DOHH2 (cell line): ENCODE data around the gene COPZ2.
"Not testable (repeated sequence)": the region's sequence is repeated elsewhere in the genome, so short reads cannot be mapped to it uniquely, and the experiment has no call there.

Experiments used
- H3F3A ChIP-seq: fragments of 200-600 bp; sonication (generic), shearing (Covaris generic); 2 replicates; pipeline ENCODE4 v1.6.0; 2016; ENCODE audit warnings: antibody characterized with exemption, mild to moderate bottlenecking; ENCODE audit not compliant: control insufficient read depth, insufficient read depth
- H3K27ac ChIP-seq: fragments of 200-600 bp; sonication (generic); 2 replicates; pipeline ENCODE4 v1.5.1; 2014; ENCODE audit warnings: low read depth, mild to moderate bottlenecking, low read length, moderate library complexity
- H3K27me3 ChIP-seq: fragments of 200-600 bp; sonication (generic); 2 replicates; pipeline ENCODE4 v1.6.1; 2014; ENCODE audit warnings: mild to moderate bottlenecking, low read length, mixed read lengths; ENCODE audit not compliant: control insufficient read depth
- H3K36me3 ChIP-seq: fragments of 200-600 bp; sonication (generic); 2 replicates; pipeline ENCODE4 v1.6.1; 2014; ENCODE audit warnings: mild to moderate bottlenecking, low read length, moderate library complexity, mixed read lengths; ENCODE audit not compliant: control insufficient read depth
- H3K4me1 ChIP-seq: fragments of 200-600 bp; sonication (generic); 2 replicates; pipeline ENCODE4 v1.6.1; 2014; ENCODE audit warnings: mild to moderate bottlenecking, low read length, mixed read lengths; ENCODE audit not compliant: control insufficient read depth
- H3K4me2 ChIP-seq: fragments of 200-600 bp; sonication (generic); 2 replicates; pipeline ENCODE4 v1.6.0; 2014; ENCODE audit warnings: mild to moderate bottlenecking, low read length, moderate library complexity
- H3K4me3 ChIP-seq: fragments of 200-600 bp; sonication (generic); 2 replicates; pipeline ENCODE4 v1.5.1; 2014; ENCODE audit warnings: mild to moderate bottlenecking, low read length, mixed read lengths
- H3K79me2 ChIP-seq: fragments of 200-600 bp; sonication (generic); 2 replicates; pipeline ENCODE4 v1.6.1; 2014; ENCODE audit warnings: mild to moderate bottlenecking, low read length, mixed read lengths; ENCODE audit not compliant: control insufficient read depth
- H3K9me2 ChIP-seq: fragments of 200-600 bp; sonication (generic); replicated peaks from 2 replicates; pipeline ENCODE4 v1.6.1; 2014; ENCODE audit warnings: mild to moderate bottlenecking, low read length, mixed read lengths; ENCODE audit not compliant: control insufficient read depth
- H3K9me3 ChIP-seq: fragments of 200-600 bp; sonication (generic); 2 replicates; pipeline ENCODE4 v1.6.1; 2014; ENCODE audit warnings: antibody characterized with exemption, low read length, mixed read lengths; ENCODE audit not compliant: control insufficient read depth, insufficient read depth
- H4K20me1 ChIP-seq: fragments of 200-600 bp; sonication (generic); 2 replicates; pipeline ENCODE4 v1.6.0; 2014; ENCODE audit warnings: low read depth, mild to moderate bottlenecking, antibody characterized with exemption, low read length, moderate library complexity; ENCODE audit not compliant: control insufficient read depth, insufficient read depth
- CTCF ChIP-seq: fragments of 200-600 bp; sonication (generic); IDR thresholded peaks from one replicate; pipeline ENCODE4 v1.5.1; 2014; ENCODE audit warnings: antibody characterized with exemption, mild to moderate bottlenecking, low read depth, low read length; ENCODE audit not compliant: poor library complexity, severe bottlenecking
- EZH2phosphoT487 ChIP-seq: fragments of 200-600 bp; sonication (generic); IDR thresholded peaks from 2 replicates; pipeline ENCODE4 v1.6.1; 2017; ENCODE audit warnings: borderline replicate concordance, mild to moderate bottlenecking, antibody characterized with exemption, low read length, moderate library complexity, mixed read lengths

The COPZ2 gene

GRCh38 chr17:47992216-47992615 lies 45.4 kb downstream of the COPZ2 start:
- Histone ChIP-seq H3K27ac (no peak overlapping the region), H3K79me2 (no peaks in the 10 kb centered on the region), H3K4me2 (no peak overlapping the region), H3K9me3 (no peaks in the 10 kb centered on the region), H4K20me1 (no peaks in the 10 kb centered on the region), H3K36me3 (no peaks in the 10 kb centered on the region), H3F3A (no peaks in the 10 kb centered on the region), H3K4me3 (no peak overlapping the region), H3K27me3 (peaks cover 12% of the 10 kb centered on the region), H3K9me2 (no peaks in the 10 kb centered on the region), H3K4me1 (no peaks in the 10 kb centered on the region)
- TF ChIP-seq CTCF (no peak), EZH2phosphoT487 (no peak)

- H4K20me1 ChIP-seq: no peaks in the 10 kb centered on the region
- H3K4me2 ChIP-seq: no peak overlapping the region
- peaks cover 12% of the 10 kb centered on the region for H3K27me3 ChIP-seq
- no peak overlapping the region for H3K4me3 ChIP-seq
- no peaks in the 10 kb centered on the region for H3K36me3 ChIP-seq
- no peaks in the 10 kb centered on the region for H3K9me3 ChIP-seq
- no peak overlapping the region for H3K27ac ChIP-seq
- no peak for TF ChIP-seq CTCF
- TF ChIP-seq EZH2phosphoT487: no peak
- no peaks in the 10 kb centered on the region for H3K4me1 ChIP-seq
- no peaks in the 10 kb centered on the region for H3K9me2 ChIP-seq
- no peaks in the 10 kb centered on the region for H3K79me2 ChIP-seq
- H3F3A ChIP-seq: no peaks in the 10 kb centered on the region
These were observed 46.5 kb downstream of the COPZ2 start for GRCh38 chr17:47990962-47991731.

DNA sequence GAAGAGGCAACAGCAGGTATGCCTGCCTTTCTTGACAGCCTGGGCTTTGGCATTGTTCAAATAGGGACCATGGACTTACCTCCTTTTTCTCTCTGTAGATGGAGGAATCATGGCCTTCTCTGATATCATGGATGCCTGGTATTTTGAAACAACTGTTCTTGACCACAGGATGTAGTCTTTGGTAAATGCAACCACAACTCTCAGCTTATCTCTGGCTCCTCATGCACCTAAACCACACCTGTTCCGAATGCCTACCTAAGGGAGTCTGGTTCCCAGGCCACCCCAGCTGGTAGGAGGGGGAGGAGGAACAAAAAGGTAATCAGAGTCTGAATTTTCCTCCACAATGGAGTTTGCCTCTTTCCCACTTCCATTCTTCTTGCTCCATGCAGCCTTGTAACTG lies 47.9 kb downstream of the COPZ2 start:
- Histone ChIP-seq H3F3A (no peaks in the 10 kb centered on the region), H3K9me3 (no peaks in the 10 kb centered on the region), H3K27ac (no peak overlapping the region), H3K4me2 (no peak overlapping the region), H3K4me1 (no peaks in the 10 kb centered on the region), H3K36me3 (no peaks in the 10 kb centered on the region), H3K79me2 (no peaks in the 10 kb centered on the region), H3K9me2 (no peaks in the 10 kb centered on the region), H3K4me3 (no peak overlapping the region), H4K20me1 (no peaks in the 10 kb centered on the region), H3K27me3 (peaks cover 5% of the 10 kb centered on the region)
- no peak for TF ChIP-seq EZH2phosphoT487

DNA sequence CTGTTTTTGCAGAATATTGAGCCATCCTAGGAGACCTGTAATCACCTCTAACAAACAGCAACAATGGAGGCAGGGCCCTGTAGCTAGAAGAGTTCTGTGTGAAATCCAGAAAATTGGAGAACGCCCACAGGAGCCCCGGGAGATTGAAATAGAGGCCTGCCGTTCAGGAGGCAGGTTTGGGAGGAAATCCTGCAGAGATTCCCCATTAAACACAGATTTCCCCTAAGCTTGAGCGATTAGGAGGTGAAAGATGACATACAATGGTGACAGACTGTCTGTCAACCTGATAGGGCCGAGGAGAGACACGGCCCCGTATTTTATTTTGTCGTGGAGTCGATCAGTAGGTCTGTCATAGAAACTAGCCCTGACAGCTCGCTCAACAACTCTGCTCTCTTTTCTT lies 48.4 kb downstream of the COPZ2 start:
- Histone ChIP-seq H3K4me3 (no peak overlapping the region), H4K20me1 (no peaks in the 10 kb centered on the region), H3K4me2 (no peak overlapping the region), H3K27ac (no peak overlapping the region), H3K9me2 (no peaks in the 10 kb centered on the region), H3F3A (no peaks in the 10 kb centered on the region), H3K9me3 (no peaks in the 10 kb centered on the region), H3K36me3 (no peaks in the 10 kb centered on the region; the same call in 1 of the 2 replicates), H3K79me2 (no peaks in the 10 kb centered on the region), H3K4me1 (no peaks in the 10 kb centered on the region), H3K27me3 (peaks cover 3% of the 10 kb centered on the region)
- TF ChIP-seq EZH2phosphoT487 (no peak), CTCF (no peak)

DNA sequence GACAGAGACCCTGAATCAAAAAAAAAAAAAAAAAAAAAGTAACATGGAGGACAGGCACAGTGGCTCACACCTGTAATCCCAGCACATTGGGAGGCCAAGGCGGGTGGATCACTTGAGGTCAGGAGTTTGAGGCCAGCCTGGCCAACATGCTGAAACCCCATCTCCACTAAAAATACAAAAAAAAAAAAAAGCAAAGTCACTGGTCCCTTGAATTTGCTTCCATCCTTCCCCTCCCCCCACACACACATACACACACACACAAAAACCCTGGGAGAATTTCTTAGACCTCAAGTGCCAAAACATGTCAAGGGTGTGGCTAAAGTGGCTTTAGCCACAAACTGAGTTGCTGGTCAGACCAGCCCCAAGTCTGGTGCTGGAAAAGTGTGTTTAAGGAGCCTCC lies 49.2 kb downstream of the COPZ2 start:
- not testable (repeated sequence) for H4K20me1 ChIP-seq, H3K36me3 ChIP-seq, H3K27ac ChIP-seq, H3K27me3 ChIP-seq, H3K4me1 ChIP-seq, H3K9me3 ChIP-seq, H3K4me2 ChIP-seq, H3K4me3 ChIP-seq, H3K79me2 ChIP-seq, H3K9me2 ChIP-seq, H3F3A ChIP-seq
